HTR-8/SVneo (cell line): ENCODE data around the gene ULK4.
"Not testable (repeated sequence)": the region's sequence is repeated elsewhere in the genome, so short reads cannot be mapped to it uniquely, and the experiment has no call there.

Source experiments
- DNase-seq: peaks from one replicate; pipeline ENCODE4 v3.0.0; 2011; ENCODE audit warnings: low spot score, mixed read lengths; ENCODE audit not compliant: insufficient read length
- FAIRE-seq: peaks from 2 replicates; lab custom pipeline; 2011; peaks lifted over from hg19 to GRCh38; lab: Jason Lieb, UNC

Gene ULK4

DNA sequence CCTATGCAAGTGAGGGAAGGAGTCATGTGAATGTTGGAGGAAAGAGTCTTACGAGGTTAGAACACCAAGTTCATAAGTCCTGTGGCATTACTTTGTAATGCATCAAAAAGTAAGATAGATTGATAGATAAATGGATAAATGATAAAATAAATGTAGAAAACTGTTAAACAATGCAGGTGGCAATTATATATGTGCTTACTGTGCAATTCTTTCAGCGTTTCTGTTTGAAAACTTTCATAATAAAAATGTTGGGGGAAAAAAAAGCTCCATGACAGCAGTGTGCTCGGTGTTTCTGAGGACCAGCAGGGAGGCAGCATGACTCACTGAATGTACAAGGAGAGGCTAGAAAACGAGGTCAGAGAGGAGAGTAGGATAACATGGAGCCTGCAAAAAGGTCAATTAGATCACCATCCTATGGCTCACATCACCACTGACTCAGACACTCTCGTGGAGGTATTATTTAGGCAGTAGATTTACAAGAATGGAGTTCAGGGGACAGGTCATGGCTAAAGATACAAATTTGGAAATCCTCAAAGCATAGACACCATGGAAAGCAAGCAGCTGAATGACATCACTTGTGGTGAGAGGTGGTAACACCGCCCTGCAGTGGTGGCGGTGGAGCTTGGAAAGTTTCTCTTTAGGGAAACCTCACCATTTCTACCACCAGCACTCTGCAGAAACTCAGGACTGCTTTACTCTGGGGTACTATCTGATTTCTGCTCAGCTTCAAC is 542.8 kb downstream of the ULK4 start:
- no peak for FAIRE-seq
- DNase-seq: no peak

DNA sequence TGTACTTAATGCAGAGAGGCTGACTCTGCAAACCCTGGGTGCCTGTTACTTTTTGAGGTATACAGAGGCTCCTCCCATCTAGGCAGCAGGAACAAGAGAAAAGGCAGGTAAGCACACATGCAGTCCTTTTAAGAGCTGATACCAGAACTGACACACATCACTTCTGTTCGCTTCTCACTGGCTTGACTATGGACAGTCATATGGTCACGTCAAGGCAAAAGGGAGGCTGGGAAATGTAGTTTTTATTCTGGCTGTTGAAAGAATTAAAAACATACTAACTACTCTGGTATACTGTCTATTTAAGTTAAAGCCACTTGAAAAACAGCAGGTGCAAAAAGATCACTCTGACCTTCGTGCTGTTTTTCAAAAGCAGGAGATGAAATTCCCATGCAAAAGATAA is 544.3 kb downstream of the ULK4 start:
- FAIRE-seq: no peak
- DNase-seq: no peak

DNA sequence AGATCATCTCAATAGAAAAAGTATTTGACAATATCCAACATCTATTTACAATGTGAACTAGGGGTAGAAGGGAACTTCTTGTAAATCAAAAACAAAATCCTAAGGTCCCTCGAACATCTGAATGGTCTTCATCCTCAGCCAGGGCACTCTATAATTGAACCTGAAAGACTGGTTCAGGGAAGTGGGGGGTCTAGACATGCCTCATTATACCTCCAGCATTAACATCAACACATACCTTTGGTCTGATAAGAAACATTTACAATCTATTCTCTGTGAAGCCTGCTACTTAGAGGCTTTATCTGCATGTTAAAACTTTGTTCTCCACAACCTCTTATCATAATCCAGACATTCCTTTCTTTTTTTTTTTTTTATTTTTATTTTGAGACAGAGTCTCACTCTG is 550.8 kb downstream of the ULK4 start:
- no peak for DNase-seq
- FAIRE-seq: no peak

DNA sequence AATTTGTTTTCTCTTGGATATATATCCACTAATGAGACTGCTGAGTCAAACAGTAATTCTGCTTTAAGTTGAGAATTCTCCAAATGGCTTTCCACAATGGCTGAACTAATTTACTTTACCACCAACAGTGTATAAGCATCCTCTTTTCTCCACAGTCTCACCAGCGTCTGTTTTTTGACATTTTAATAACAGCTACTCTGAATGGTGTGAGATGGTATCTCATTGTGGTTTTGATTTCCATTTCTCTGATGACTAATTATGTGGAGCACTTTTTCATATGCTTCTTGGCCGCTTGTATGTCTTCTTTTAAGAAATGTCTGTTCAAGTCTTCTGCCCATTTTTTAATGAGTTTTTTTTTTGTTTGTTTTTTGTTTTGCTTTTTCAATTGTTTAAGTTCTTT is 556.4 kb downstream of the ULK4 start:
- DNase-seq (no peak), FAIRE-seq (no peak)

DNA sequence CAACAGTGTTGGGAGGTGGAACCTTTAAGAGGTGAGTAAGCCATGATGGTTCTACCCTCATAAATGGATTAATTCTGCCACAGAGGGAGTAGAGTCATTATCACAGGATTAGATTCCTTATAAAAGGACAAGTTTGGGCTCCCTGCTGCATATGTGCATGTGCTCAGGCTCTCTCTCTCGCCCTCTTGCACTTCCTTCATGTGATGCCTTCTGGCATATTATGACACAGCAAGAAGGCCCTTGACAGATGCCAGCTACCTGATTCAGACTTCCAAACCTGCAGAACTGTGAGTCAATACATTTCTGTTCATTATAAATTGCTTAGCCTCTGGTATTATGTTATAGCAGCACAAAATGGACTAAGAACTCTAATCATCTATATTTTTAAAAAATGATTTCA is 557.3 kb downstream of the ULK4 start:
- DNase-seq: no peak
- no peak for FAIRE-seq

DNA sequence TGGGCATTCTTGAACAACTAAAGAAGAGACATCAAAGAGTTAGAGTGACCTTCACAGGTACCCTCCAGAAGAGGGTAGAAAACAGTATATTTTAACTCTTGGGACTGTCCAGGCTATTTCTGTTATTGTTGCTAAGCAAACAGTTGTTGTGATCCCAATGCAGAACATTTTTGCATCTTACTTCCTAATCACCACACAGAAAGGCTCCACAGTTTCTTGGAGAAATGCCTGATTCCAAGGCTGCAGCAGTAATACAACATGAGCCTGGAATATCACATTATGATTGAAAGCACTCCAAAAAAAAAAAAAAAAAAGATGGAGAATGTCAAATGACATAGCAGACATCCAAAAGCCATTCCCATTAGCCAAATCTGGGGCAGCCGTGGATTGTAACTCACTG is 567.0 kb downstream of the ULK4 start:
- FAIRE-seq (no peak), DNase-seq (no peak)

DNA sequence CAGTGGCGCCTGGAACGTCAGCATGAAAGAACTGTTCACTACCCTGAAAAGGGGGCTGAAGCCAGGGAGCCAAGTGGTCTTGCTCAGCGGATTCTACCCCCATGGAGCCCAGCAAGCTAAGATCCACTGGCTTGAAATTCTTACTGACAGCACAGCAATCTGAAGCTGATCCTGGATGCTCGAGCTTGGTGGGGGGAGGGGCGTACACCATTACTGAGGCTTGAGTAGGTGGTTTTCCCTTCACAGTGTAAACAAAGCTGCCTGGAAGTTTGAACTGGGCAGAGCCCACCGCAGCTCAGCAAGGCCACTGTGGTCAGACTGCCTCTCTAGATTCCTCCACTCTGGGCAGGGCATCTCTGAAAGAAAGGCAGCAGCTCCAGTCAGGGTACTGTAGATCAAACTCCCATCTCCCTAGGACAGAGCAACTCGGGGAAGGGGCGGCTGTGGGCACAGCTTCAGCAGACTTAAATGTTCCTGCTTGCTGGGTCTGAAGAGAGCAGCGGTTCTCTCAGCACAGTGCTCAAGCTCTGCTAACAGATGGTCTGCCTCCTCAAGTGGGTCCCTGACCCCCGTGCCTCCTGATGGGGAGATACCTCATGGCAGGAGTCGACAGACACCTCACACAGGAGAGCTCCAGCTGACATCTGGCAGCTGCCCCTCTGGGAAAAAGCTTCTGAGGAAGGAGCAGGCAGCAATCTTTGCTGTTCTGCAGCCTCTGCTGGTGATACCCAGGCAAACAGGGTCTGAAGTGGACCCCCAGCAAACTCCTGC is 591.0 kb downstream of the ULK4 start:
- FAIRE-seq, DNase-seq: not testable (repeated sequence)

DNA sequence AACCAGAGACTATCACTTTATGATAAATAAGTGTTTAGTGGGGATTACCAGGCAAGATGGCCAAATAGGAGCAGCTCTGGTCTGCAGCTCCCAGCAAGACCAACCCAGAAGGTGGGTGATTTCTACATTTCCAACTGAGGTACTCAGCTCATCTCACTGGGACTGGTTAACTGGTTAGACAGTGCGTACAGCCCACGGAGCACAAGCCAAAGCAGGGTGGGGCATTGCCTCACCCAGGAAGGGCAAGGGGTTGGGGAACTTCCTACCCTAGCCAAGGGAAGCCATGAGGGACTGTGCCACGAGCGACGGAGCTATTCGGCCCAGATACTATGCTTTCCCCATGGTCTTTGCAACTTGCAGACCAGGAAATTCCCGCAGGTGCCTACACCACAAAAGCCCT is 591.6 kb downstream of the ULK4 start:
- DNase-seq: no peak
- FAIRE-seq: no peak

DNA sequence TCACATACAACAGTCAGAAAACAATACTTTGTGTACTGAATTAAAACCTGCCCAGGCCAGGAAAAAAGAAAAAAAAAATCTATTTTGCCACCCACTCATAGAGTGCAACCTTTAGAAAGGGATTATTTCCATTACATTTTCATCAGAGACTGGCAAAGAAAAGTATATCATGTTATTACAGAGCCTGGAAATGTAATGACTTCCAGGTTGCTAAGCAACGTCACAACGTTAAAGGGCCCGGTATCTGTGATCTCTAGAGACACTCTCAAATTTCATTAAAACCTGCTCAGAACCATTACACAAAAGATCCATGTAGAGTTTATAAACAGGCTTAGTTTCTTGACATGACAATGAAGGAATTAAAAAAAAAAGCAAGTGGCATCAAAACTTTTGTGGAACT is 592.1 kb downstream of the ULK4 start:
- DNase-seq (no peak), FAIRE-seq (no peak)

DNA sequence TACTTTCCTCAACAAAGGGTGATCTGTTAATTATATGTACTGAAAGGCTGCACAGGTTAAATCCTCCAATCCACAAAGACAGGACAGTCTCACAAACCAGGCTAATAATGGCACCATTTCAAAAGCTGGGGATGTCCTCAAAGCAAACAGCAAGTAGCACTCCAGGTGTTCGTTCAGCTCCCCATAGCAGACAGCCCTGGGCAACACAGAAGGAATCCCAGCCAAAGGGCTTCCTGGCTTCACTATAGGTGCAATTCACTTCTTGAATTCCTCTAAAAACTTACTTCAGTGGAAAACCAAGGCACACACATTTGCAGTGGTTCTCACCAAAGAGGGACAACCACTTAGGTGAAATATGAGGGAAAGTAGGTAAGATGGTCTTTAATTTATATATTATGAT is 595.9 kb downstream of the ULK4 start:
- no peak for DNase-seq
- no peak for FAIRE-seq

DNA sequence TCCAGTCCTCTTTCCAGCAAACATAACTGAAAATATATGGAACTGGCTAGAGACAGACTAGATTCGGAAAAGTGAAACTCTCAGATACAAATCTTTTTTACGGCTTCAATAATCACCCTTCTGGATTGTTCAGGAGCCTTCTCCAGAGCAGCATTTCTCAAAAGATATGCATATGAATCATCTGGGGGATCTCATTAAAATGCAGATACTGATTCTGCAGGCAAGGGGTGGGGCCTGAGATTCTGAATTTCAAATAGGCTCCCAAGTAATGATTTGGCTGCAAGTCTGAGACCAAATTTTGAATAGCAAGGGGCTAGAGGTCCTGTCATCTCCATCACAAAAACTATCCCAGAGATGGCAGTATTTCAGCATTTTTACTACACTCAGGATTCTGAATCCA is 597.2 kb downstream of the ULK4 start:
- FAIRE-seq (no peak), DNase-seq (no peak)

DNA sequence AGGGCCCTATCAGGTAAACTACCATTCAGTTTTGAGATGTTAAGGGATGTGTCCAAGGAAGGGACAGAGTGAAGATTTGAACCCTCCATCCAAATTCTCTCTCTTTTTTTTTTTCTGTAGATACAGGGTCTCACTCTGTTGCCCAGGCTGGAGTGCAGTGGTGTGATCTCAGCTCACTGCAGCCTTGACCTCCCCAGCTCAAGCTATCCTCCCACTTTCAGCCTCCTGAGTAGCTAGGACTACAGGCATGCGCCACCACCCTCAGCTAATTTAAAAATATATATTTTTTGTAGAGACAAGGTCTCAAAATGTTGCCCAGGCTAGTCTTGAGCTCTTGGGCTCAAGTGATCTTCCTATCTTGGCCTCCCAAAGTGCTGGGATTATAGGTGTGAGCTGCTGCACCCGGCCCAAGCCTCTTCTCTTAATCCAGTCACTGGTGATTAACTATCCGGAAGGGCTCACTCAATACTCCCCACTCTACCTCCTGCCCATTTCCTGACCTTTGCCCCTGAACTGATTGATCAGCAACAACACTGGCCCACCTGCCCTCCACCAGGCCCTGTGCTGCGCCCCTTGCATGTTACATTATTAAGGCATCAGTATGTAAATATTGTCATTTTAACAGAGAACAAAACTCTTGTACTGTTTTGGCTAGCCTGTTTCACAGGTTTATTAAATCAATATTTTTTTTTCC is 597.9 kb downstream of the ULK4 start:
- no peak for FAIRE-seq
- no peak for DNase-seq

DNA sequence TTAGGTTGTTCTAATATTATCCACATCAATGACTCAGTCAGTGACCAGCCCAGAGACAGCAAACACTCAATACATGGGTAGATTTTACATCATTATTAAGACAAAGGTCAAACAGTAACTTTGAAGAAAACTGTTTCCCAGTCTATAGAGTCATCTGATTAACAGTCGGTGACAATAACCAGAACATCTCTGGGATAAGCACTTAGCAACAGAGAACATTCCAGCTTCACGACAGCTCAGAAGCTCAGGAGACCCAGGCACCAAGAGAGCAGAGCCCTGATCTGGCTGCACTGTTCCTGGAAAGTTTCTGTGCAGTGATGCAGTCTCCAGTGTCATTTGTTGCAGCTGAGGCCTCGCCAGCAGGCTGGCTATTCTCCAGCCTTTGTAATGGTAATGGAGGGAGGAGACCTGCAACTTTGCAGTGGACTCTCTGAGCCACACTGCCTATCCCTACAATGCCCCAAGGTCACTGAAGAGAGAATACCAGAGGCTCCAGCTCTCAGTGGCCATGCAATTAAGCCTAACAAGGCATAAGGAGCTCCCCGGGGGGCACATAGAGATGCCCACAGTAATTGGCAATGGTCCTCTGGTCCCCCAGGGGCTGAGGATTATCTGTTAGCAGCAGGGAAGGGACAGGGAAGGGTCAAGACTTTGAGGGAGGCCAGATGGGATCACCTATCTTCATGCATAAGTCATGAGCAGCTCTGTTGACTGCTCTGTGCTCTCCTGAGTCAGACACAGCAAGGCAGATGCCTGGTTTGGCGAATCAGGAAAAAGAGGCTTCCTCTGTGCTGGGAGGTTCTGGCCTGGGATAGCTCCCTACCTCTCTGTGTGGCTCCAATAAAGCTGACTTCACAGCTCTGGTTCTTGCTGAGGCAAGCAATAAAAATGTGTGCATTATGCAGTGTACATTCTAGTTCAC is 599.0 kb downstream of the ULK4 start:
- no peak for DNase-seq
- no peak for FAIRE-seq

DNA sequence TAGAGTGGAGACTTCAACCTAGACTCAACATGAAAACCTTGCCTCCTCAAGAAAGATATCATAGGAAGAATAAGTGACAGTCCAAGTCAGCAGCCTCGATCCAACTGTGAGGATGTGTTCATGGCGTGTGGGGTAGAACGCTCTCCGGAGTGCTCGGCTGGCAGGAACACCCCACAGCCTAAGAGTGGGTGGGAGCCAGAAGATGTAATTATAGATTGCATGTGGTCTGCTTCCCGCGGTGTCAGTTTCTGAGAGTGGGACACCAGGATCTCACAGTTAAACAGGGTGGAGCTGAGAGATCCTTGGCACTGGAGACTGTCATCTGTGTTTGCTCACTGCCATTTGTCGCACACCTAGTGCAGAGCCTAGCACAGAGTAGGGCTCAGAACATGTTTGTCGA is 604.6 kb downstream of the ULK4 start:
- DNase-seq (no peak), FAIRE-seq (no peak)

DNA sequence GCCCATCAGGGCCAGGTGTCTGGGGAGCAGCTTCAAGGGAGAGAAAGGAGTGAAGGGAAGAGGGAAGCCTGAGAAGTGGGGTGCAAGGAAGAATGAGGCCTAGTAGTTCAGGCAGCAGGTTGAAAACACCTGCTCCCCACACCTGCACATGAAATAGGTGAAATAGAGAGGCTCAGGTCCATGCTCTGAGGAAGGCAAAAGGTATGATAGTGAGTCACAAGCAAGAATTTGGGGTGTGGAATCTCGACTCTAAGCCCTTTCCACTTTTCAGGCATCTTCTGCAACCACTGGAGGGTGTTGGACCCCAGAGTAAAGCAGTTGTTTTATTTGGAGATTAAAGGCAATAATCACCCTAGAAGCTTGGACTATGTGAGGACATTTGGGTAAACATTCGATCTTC is 605.1 kb downstream of the ULK4 start:
- FAIRE-seq (no peak), DNase-seq (no peak)

DNA sequence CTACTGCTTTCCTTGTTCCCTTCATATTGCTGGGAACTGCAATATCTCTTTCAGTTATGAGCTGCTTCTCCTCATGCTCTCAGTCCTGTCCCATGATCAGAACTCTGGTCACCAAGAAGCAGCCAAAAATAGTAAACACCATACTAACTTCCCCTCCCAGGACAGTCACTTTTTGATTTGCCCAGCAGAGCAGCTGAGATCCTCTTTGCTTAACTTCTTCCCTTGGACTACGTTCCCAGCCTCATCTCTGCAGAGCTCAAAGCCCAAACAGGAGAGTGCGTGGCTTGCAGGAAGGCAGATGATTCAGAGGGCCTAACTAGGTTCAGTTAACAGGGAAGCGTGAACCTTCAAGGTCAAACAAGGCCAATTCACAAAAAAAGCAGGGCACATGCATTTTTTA is 609.4 kb downstream of the ULK4 start:
- DNase-seq (no peak), FAIRE-seq (no peak)

DNA sequence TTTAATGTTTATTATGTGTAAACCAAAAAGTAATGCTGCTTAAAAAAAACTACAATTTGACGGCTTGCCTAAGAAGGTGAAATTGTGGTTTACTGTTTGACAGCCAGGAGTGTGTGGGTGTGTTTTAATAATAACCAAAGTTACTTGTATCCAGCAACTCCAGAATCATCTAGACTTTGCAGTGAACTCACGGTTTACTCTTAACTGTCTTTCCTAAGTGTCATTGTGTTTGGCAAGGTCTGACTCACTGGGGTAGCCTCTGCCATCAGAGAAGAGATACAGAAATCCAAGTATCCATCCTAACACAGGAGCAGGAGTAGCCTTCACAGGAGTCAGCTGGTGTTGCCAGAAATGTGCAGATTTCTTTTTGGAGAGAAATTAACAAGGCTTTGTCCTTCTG is 611.5 kb downstream of the ULK4 start:
- DNase-seq (no peak), FAIRE-seq (no peak)

DNA sequence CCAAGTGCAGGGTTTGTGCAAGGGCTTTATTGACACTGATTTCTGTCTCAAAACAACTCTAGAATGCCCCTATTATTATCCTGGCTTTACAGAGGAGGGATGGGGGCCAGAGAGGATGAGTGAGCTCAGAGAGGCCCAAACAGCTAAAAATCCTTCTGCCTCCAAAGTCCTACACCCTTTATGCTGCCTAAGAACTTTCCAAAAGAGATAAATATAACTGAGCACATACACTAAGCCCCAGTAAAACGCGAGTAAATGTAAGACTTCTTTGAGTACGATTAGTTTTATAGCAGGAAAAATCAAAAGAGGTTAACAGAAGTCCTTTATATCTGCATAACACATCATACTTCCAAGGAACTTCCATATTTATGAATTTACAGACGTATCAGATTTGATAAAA is 613.5 kb downstream of the ULK4 start:
- DNase-seq (no peak), FAIRE-seq (no peak)

DNA sequence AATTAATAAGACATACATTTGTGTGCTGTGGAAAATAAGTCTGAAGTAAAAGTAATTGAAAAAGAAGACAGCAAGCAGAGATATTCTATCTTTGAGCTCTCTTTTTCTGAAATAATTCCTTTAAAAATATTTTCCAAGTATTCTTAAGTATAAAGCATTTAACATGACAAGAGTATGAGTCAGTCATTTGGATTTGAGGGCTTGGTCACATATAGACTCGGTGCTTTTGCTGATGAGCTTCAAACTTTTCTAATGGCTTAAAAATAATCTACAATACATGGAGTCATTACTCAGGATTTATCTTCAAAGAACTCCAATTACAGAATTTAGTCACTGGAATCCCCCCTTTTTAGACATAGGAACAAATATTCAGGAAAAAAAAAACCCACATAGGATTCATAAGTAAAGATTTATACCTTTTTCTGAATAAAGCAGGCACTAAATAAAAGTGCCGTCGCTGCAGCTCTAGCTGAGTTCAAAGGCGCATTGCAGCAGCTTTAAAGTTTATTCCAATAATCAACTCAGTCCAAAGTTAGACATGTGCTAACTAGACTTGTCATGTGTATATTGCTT is 615.1 kb downstream of the ULK4 start:
- DNase-seq: no peak

DNA sequence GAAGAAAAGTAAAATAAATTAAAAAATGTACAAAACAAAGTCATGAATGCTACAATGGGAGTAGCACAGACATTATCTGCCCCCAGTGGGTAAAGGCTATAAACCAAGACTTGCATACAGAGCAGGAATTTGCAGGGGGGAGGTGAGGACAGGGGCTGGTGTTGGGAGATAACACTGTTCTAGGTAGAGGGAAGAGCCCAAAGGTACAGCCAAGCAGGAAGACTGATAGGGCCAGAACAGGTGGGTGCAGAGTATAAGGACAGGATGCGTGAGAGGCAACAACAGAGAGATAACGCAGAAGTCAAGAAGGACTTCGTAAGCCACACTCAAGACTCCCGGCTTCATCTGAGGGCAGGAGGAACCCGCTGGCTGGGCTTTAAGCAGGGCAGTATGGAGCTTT is 616.1 kb downstream of the ULK4 start:
- no peak for FAIRE-seq

More for the DNA sequence above, 615.1 kb downstream of the ULK4 start:
- no peak for FAIRE-seq

More for the DNA sequence above, 616.1 kb downstream of the ULK4 start:
- DNase-seq: no peak
